Lower lobe of right lung (tissue), 2 donors: ENCODE results near the gene SHQ1. TPM values are rescaled to one million over a fixed set of nuclear protein-coding genes. Genes with fewer than 3 reads are reported as not detected.
"Not testable (repeated sequence)": the region's sequence is repeated elsewhere in the genome, so short reads cannot be mapped to it uniquely, and the experiment has no call there.

Source experiments
- ATAC-seq, 2 donors: fragments of 200-7000 bp; cut with Tn5 transposase; one replicate each; pipeline ENCODE4 v1.9.1; 2020 to 2022; ENCODE audit warnings: mild to moderate bottlenecking in 2 of 2, moderate library complexity in 2 of 2
- DNase-seq: peaks from one replicate; pipeline ENCODE4 v3.0.0-alpha.2; 2020
- H3K27ac ChIP-seq: fragments of 200-600 bp; one replicate; pipeline ENCODE4 v1.8.0; 2022
- H3K27me3 ChIP-seq: fragments of 200-600 bp; one replicate; pipeline ENCODE4 v1.8.0; 2022; ENCODE audit warnings: low read depth
- H3K36me3 ChIP-seq: fragments of 200-600 bp; one replicate; pipeline ENCODE4 v1.8.0; 2022; ENCODE audit warnings: mild to moderate bottlenecking
- H3K4me1 ChIP-seq: fragments of 200-600 bp; one replicate; pipeline ENCODE4 v1.8.0; 2022
- H3K4me3 ChIP-seq: fragments of 200-600 bp; one replicate; pipeline ENCODE4 v1.8.0; 2022; ENCODE audit warnings: mild to moderate bottlenecking
- H3K9me3 ChIP-seq: fragments of 200-600 bp; one replicate; pipeline ENCODE4 v1.8.0; 2022
- intact Hi-C: fragments of 100-400 bp; cut with DNase I; formaldehyde crosslinking; loops from one replicate; pipeline ENCODE4 v1.11.0; 2022
- total RNA-seq: library from RNA; stranded (reverse); fragmentation: NEBNext Ultra II Directional; extraction: Animal tissue kit (Norgen Biotek cat#: 25700); gene quantifications from one replicate; pipeline ENCODE4 v1.2.1, GENCODE V29; 2021
- TF ChIP-seq, protein P1 (sequence below): fragments of 200-600 bp; IDR thresholded peaks from one replicate; pipeline ENCODE4 v1.8.0; 2022; ENCODE audit warnings: antibody characterized with exemption, mild to moderate bottlenecking
- donor health status: DM: no; HTN: yes; CAD: no; lungs with severe emphysema.

The SHQ1 gene
- total RNA-seq, 1 donor from 2014 or later: 16.8 TPM

DNA sequence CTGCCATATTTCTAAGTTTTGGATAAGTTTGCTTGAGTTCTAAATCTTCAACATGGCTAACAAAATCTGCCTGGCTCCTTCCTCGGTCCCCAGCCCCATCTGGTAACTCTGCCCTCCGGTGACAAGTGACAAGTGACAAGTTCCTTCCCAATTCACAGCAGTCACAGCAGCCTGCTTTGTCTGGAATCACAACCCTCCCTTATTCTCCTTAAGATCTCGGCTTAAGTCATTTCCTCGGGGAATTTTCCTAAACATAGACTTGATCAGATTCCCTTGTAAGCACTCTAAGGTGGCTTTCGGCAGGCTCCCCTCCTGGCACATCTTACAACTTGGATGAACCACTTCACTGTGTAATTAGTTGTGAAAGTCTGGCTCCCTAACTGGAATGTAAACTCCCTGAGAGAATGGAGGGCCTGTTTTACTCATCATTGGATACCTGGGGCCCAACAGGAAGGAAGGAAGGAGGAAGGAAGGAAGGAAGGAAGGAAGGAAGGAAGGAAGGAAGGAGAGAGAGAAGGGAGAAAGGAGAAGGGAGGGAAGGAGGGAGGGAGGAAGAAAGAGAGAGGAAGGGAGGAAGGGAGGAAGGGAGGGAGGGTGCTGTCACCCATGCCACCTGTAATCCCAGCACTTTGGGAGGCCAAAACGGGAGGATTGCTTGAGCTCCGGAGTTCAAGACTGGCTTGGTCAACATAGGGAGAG, 126.4 kb downstream of the SHQ1 start:
- H3K9me3 ChIP-seq: no peaks in the 10 kb centered on the region
- H3K27me3 ChIP-seq: no peaks in the 10 kb centered on the region
- DNase-seq (no peak), ATAC-seq (no peak)
- no peak overlapping the region for H3K4me3 ChIP-seq
- H3K36me3 ChIP-seq: no peaks in the 10 kb centered on the region
- H3K4me1 ChIP-seq: no peaks in the 10 kb centered on the region
- TF ChIP-seq, protein P1, sequence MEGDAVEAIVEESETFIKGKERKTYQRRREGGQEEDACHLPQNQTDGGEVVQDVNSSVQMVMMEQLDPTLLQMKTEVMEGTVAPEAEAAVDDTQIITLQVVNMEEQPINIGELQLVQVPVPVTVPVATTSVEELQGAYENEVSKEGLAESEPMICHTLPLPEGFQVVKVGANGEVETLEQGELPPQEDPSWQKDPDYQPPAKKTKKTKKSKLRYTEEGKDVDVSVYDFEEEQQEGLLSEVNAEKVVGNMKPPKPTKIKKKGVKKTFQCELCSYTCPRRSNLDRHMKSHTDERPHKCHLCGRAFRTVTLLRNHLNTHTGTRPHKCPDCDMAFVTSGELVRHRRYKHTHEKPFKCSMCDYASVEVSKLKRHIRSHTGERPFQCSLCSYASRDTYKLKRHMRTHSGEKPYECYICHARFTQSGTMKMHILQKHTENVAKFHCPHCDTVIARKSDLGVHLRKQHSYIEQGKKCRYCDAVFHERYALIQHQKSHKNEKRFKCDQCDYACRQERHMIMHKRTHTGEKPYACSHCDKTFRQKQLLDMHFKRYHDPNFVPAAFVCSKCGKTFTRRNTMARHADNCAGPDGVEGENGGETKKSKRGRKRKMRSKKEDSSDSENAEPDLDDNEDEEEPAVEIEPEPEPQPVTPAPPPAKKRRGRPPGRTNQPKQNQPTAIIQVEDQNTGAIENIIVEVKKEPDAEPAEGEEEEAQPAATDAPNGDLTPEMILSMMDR: no peak
- intact Hi-C loops: no loop called here
- no peak overlapping the region for H3K27ac ChIP-seq

DNA sequence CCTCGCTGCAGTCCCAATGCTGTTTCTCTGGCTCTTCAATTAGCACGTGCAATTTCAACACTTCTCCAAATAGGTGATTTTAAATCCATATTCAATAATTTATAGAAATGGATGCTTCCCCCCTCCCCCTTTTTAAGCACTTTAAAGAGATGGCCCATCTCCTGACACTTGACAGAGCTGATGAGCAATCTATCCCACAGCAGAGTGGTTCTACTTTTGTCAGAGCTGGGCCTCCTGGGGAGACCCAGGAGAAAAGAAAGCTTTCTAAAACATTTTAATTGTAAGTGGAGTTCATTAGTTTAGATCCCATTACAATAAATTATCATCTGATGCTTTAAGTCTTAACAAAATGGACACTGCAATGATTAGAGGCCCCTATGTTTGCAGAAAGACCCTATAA, 127.7 kb downstream of the SHQ1 start:
- H3K36me3 ChIP-seq: no peaks in the 10 kb centered on the region
- H3K4me1 ChIP-seq: no peaks in the 10 kb centered on the region
- no peak overlapping the region for H3K4me3 ChIP-seq
- intact Hi-C loops: no loop called here
- H3K9me3 ChIP-seq: no peaks in the 10 kb centered on the region
- no peaks in the 10 kb centered on the region for H3K27me3 ChIP-seq
- ATAC-seq (no peak), DNase-seq (no peak)
- TF ChIP-seq, protein P1: no peak
- no peak overlapping the region for H3K27ac ChIP-seq

DNA sequence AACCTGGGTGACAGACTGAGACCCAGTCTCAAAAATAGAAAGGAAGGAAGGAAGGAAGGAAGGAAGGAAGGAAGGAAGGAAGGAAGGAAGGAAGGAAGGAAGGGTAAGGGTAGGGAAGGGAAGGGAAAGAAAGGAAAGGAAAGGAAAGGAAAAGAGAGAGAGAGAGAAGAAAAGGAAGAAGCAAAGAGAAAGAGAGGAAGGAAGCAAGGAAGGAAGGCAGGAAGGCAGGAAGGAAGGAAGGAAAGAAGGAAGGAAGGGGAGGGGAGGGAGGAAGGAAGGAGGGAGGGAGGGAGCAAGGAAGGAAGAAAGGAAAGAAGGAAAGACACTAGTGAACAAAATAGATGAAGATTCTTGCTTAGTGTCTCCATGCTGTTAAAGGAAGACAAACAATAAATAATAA, 129.1 kb downstream of the SHQ1 start:
- H3K4me1 ChIP-seq: no peaks in the 10 kb centered on the region
- DNase-seq (no peak), ATAC-seq (no peak)
- no peak overlapping the region for H3K27ac ChIP-seq
- H3K27me3 ChIP-seq: no peaks in the 10 kb centered on the region
- H3K4me3 ChIP-seq: no peak overlapping the region
- H3K36me3 ChIP-seq: no peaks in the 10 kb centered on the region
- peaks cover 4% of the 10 kb centered on the region for H3K9me3 ChIP-seq
- TF ChIP-seq, protein P1: no peak
- intact Hi-C loops: no loop called here

DNA sequence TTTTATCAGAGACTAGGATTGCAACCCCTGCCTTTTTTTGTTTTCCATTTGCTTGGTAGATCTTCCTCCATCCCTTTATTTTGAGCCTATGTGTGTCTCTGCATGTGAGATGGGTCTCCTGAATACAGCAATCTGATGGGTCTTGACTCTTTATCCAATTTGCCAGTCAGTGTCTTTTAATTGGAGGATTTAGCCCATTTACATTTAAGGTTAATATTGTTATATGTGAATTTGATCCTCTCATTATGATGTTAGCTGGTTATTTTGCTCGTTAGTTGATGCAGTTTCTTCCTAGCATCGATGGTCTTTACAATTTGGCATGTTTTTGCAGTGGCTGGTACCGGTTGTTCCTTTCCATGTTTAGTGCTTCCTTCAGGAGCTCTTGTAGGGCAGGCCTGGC, 134.1 kb downstream of the SHQ1 start:
- H3K36me3 ChIP-seq, intact Hi-C loops, H3K9me3 ChIP-seq, H3K4me1 ChIP-seq, DNase-seq, H3K27me3 ChIP-seq, H3K27ac ChIP-seq, H3K4me3 ChIP-seq, ATAC-seq: not testable (repeated sequence)

DNA sequence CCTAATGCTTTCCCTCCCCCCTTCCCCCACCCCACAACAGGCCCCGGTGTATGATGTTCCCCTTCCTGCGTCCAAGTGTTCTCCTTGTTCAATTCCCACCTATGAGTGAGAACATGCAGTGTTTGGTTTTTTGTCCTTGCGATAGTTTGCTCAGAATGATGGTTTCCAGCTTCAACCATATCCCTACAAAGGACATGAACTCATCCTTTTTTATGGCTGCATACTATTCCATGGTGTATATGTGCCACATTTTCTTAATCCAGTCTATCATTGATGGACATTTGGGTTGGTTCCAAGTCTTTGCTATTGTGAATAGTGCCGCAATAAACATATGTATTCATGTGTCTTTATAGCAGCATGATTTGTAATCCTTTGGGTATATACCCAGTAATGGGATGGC, 137.8 kb downstream of the SHQ1 start:
- DNase-seq, H3K27me3 ChIP-seq, H3K36me3 ChIP-seq, intact Hi-C loops, H3K4me3 ChIP-seq, H3K4me1 ChIP-seq, H3K27ac ChIP-seq, H3K9me3 ChIP-seq, ATAC-seq: not testable (repeated sequence)

DNA sequence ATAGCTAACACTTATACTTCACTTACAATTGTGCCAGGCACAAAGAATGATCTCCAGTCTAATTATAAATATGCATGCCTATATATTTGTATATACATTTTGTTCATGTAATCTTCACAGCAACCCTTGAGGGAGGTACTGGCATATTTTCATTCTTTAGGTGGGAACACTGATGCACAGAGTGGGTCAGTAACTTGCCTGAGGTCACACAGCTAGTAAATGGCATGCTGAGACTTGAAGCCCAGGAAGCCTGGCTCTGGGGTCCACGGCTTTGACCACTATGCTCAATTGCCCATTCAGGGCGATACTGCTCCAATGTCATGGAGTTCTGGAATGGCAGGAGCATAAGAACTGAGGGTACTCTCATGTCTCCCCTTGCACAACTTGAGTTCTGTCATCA, 139.8 kb downstream of the SHQ1 start:
- no peak overlapping the region for H3K27ac ChIP-seq
- intact Hi-C loops: no loop called here

More for the DNA sequence above, 139.8 kb downstream of the SHQ1 start:
- no peaks in the 10 kb centered on the region for H3K4me1 ChIP-seq
- DNase-seq (no peak), ATAC-seq (no peak)
- no peaks in the 10 kb centered on the region for H3K27me3 ChIP-seq
- H3K36me3 ChIP-seq: no peaks in the 10 kb centered on the region
- H3K4me3 ChIP-seq: no peak overlapping the region
- TF ChIP-seq, protein P1: no peak
- H3K9me3 ChIP-seq: no peaks in the 10 kb centered on the region
